Fibroblast of skin of right biceps (primary cell): ENCODE results near the gene DCTN1.
"Not testable (repeated sequence)": the region's sequence is repeated elsewhere in the genome, so short reads cannot be mapped to it uniquely, and the experiment has no call there.

ENCODE experiments used
- DNase-seq: peaks from one replicate; pipeline ENCODE4 v3.0.0-alpha.2; 2013

DCTN1 gene

GRCh38 chr2:74368499-74368898 lies 11.6 kb downstream of the DCTN1 start:
- no peak for DNase-seq

DNA sequence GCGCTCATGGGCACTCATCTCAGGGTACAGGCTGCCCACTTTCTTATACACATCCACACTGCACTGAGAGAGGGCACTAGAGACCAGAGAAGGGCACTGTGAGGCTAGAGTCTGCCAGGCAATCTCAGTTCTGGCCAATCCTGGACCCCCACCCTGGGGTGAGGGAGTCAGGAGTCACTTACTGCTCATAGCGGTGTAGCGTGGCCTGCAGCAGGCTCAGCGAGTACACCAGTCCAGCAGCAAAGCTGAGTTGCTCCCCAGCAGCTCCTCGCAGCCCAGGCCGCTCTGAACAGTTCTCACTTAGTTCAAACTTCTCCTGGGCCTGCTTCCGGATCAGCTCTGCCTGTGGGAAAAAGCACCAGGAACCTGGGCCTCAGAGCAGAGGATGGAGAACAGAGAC lies 12.3 kb downstream of the DCTN1 start:
- DNase-seq, result no peak

DNA sequence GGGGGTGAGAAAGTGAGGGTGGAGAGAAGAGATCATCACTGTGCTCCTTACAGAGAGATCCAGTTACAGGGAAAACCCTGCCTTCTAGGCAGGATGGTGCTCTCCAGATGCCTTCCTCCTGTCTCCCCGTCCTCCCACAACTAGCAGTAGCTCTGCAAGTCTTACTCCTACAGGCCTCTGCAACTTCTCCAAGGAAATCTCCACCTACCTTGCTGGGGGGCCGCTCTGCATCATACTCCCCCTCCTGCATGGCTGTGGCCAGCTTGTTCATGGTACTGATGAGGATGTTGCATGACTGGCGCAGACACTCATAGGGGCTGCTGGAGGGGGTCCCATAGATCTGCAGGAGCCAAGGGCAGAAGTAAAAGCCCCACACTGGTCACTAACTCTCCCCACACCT lies 14.1 kb downstream of the DCTN1 start:
- no peak for DNase-seq

- no peak for DNase-seq
Observed at GRCh38 chr2:74364533-74365505, 15.3 kb downstream of the DCTN1 start.

DNA sequence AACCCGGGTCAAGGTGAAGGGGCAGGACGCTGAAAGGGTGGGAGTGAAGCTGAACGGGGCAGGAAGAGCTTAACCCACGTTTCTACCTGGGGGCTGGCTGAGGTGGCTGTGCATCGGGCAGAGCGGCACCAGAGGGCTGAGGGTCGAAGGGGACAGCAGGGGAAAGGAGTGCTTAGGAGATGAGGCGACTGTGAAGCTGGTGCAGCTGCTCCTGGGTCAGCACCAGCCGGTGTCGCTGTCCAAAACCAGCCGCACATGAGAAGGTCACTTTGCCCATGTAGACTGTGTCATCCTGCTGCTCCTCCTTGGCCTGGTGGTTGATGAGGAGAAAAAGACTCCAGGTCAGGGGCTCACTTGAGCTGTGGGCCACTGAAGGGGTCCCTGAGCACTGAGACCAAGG lies 18.8 kb downstream of the DCTN1 start:
- no peak for DNase-seq

DNA sequence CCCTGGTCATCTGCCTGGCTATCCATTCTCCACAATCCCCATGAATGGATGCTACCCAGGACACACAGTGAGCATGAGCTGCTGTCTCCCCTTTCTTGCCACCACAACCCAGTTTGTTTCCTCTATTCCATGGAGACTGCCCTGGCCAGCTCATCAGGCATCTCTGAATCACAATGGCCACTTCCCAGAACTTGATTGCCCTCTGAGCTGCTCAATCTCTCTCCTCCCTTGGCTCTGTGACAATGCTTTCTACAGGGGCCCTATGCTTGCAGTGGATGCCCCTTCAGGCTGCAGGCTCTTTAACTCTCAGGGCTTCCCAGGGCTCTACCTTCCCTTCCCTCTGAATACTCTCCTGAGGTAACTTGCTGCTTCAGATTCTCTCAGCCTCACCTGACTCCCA lies 22.5 kb downstream of the DCTN1 start:
- no peak for DNase-seq

GRCh38 chr2:74349889-74350288 lies 30.2 kb downstream of the DCTN1 start:
- DNase-seq, result no peak

DNA sequence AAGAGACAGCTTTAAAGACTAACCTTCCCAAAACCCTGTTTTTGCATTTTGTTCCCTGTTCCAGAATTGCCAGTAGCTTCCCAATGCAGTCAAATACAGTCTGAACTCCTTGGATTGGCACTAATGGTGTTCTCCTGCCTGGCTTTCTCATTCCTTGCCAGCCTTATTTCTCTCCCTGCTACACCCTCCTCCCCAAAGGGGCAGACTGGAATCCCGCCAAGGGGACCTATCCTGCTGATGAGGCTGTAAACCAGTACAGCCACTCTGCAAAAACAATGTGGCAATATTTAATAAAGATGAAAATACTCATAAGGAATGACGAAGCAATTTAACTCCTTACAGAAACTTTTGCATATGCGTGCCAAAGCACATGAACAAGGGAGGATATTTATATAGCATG lies 32.4 kb downstream of the DCTN1 start:
- no peak for DNase-seq

- DNase-seq, result no peak
Observed at GRCh38 chr2:74347303-74347702, 32.8 kb downstream of the DCTN1 start.

DNA sequence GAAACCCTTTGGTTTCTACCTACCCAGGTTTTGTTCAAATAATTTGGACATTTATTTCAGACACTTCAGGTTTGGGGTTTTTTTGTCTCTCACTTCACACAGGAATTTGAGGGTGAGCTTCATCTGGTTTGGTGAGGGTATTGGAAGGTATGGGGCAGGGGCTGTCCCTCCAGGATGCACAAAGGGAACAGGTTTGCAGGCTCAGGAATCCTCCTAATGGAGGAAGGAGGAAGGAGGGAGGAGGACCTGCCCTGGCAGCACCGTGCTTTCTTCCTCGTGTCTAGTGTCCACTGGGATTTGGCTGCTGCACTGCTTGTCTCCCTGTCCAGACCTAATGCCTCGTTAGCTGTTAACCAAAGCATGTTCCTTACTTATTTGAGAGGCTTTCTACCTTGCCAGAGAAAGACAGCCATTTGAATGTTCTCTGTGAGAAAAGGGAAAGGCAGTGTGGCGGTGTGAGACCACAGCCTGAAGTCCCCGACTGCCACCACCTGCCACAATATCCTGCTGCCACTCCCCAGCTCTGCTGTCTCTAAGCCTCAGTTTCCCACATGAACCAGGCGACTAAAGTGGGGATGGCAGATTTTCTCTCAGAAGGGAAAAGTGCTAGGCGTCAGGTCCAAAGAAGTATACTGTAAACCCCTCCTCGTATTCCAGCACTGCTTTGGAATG lies 34.7 kb downstream of the DCTN1 start:
- no peak for DNase-seq

- no peak for DNase-seq
Observed at GRCh38 chr2:74343316-74343715, 36.8 kb downstream of the DCTN1 start, which contains the start of gene SLC4A5. SLC4A5 (minus strand) TSS chr2:74343416; CDS start chr2:74315023, 28,393 bp downstream.

DNA sequence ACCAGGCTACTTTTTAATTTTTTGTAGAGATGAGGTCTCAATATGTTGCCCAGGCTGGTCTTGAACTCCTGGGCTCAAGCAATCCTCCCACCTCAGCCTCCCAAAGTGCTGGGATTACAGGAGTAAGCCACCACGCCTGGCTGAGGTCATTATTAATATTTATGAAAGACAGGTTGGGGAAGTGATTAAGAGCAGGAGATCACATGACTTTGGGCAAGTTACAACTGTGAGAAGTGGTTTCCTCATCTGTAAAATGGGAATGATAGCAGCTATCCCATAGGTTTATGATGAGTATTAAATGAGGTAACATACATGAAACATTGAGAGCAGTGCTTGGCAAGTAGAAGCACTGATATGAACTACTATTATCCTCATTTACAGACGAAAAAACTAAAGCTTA lies 43.9 kb downstream of the DCTN1 start:
- not testable (repeated sequence) for DNase-seq

- DNase-seq, result peak; percentile 66
Observed at GRCh38 chr2:74334931-74335333, 45.2 kb downstream of the DCTN1 start.

DNA sequence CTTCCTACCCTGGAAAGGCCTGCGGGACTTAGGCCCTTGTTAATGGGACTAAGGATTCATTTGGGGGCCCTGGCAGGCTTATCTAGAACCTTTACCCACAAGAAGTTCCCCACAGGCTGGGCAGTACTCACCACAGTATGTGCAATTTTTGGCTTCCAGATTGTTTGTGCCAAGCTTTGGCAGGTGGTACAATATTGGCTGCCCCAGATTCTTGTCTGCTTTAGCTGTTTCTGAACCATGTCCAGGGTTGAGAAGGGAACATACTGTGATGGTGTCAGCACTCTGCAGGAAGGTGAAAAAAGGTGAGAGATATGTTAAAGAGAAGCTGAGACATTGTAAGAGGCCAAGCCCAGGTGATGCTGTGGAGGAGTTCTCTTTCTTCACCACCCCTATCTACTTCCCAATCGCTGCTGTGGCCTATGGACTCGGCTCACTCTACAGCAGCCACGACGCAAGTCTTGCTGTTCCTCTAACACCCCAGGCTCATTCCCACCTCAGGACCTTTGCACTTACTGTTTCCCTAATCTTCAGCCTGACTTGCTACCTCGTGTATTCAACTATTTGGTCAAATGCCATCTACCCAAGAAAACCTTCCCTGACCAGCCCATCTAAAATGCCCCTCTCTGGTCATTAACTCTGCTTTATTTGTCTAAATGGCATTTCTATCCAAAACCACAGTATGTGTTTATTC lies 46.1 kb downstream of the DCTN1 start:
- DNase-seq, result no peak

DNA sequence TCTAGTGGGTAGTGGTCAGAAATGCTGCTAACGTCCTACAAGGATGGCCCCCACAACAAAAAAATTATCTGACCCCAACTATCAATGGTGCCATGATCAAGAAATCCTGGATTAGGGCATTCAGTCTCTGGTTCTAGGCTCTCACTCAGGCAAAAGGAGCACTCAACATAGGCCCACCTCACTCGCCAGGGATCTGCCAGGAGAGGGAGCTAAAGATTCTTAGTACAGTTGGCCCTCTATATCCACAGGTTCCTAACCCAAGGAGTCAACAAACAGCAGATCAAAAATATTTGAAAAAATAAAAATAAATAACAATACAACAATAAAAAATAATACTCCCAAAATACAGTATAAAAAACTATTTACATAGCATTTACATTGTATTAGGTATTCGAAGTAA lies 46.9 kb downstream of the DCTN1 start:
- peak; percentile 26 for DNase-seq

DNA sequence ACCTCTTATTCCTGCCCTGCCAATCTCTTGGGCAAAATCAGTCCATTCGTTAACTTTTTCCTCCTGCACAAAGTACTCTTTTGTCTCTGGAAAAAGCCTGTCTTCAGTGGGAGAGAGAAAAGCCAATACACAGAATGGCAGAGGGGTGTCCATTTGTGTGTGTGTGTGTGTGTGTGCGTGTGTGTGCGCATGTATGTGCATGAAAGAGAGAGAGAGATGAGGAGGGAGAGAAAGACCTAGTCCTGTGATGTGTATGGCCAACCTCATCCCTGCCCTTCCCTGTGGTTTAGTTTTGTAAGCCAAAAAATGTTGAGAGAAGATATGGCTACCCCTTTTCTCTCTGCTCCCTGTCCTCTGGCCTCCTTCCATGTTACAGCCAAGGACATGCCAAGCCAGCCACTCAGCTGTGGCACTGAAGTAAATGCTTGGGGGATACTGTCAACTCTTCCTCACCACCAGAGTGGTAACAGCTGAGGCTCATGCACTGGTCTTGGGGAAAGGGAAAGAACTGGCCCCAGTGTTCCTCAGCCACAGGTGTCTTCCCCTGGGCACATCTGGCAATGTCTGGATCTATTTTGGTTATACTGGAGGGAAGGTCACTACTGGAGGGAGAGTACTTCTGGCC lies 47.4 kb downstream of the DCTN1 start:
- no peak for DNase-seq

DNA sequence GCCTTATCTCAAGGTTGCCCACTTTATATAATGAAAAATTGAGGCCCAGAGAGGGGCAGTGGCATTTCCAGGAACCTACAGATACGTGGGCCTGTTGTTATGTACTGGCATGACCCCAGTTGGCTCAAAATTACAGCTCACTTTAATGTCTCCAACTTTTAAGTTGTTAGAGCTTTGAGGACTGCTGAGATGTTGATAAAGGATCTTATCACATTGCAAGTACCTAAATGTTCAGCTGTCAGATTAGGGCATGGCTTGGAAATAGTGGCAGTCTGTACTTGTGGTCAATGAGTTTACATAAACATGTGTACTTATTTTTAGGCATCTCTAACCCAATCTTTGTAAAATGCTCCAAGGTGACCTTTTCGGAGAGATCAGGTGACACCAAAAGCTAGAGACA lies 51.5 kb downstream of the DCTN1 start:
- no peak for DNase-seq

GRCh38 chr2:74328074-74328473 lies 52.0 kb downstream of the DCTN1 start:
- no peak for DNase-seq

DNA sequence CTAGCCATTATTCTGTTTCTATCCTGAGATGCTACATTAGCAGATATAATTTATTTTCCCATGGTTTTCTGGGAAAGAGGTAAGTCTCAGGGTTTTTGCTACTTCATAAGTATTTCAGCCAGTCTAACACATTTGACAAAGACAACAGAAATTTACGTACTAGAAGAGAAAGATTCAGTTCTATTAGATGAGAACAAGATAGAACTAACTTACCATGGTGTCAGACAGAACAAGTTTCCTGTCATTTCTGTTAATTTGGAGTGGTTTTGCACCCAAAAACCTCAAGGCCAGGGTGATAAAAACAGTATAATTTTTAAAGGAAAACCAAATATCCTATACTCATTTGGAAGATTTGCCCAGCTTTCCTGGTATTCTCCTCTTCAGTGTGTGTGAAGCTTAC lies 52.5 kb downstream of the DCTN1 start:
- DNase-seq, result no peak

- no peak for DNase-seq
Observed at GRCh38 chr2:74327199-74327598, 52.9 kb downstream of the DCTN1 start.

GRCh38 chr2:74325815-74326214 lies 54.3 kb downstream of the DCTN1 start:
- no peak for DNase-seq

DNA sequence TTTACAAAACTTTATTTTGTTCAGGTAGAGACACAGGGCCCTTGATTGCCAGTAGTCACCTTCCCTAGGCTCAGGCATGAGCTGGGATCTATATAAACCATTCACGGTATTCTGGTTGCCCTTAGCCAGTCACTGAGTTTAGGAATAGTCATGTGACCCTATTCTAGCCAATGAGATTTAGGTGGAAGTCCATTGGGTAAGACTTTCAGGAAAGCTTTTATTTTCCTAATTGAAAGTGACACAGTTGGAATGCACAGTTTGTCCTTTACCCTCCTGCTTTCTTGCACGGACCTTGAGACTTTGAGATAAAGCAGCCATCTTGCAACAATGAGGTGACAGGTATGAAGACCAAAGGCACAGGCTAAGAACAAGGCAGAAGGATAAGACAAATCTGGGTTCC lies 58.4 kb downstream of the DCTN1 start:
- DNase-seq, result no peak

- DNase-seq, result no peak
Observed at GRCh38 chr2:74317701-74318100, 62.4 kb downstream of the DCTN1 start.
